Peyer's patch (tissue), 4 donors: ENCODE measurements around the gene MYBPC3. TPM values are rescaled to one million over a fixed set of nuclear protein-coding genes. Genes with fewer than 3 reads are reported as not detected.

Experiments
- DNase-seq, 3 donors: peaks; one replicate each; pipeline ENCODE4 v3.0.0-alpha.2; 2017 to 2019
- H3K27ac ChIP-seq, 4 donors: fragments of 200-600 bp; sonication (generic); one replicate each; pipeline ENCODE4 v1.5.1; 2016 to 2019
- H3K27me3 ChIP-seq, 2 donors: fragments of 200-600 bp; sonication (generic); one replicate each; pipeline ENCODE4 v1.5.1; 2019
- H3K36me3 ChIP-seq, 3 donors: fragments of 200-600 bp; sonication (generic); one replicate each; pipeline ENCODE4 v1.5.1; 2016 to 2019
- H3K4me1 ChIP-seq, 4 donors: fragments of 200-600 bp; sonication (generic); one replicate each; pipeline ENCODE4 v1.5.1; 2016 to 2019
- H3K4me3 ChIP-seq, 4 donors: fragments of 200-600 bp; sonication (generic); 1 replicate in 3 of 4; 2 replicates in 1 of 4; pipeline ENCODE4 v1.5.1; 2016 to 2019; ENCODE audit warnings: mild to moderate bottlenecking in 1 of 4
- H3K9me3 ChIP-seq, 4 donors: fragments of 200-600 bp; sonication (generic); one replicate each; pipeline ENCODE4 v1.5.1; 2016 to 2019; ENCODE audit warnings: mild to moderate bottlenecking in 1 of 4
- POLR2A ChIP-seq, 2 donors: fragments of 450-650 bp; IDR thresholded peaks; one replicate each; pipeline ENCODE4 v1.5.1; 2017; ENCODE audit warnings: antibody characterized with exemption in 2 of 2, mild to moderate bottlenecking in 2 of 2, moderate library complexity in 2 of 2
- total RNA-seq, 4 donors: library from RNA; depleted of rRNA; stranded (reverse); fragments of >200 nt; gene quantifications; one replicate each; pipeline ENCODE4 v1.1.0, GENCODE V29; 2016
- TF ChIP-seq, protein P1 (sequence below), 6 experiments: fragments of 450-650 bp in 4 of 6; fragments of 200-600 bp in 2 of 6; sonication (generic) in 1 of 6; IDR thresholded peaks; one replicate each; pipeline ENCODE4 v1.5.1; 2017 to 2019; ENCODE audit warnings: antibody characterized with exemption in 6 of 6, mild to moderate bottlenecking in 3 of 6, moderate library complexity in 1 of 6

The MYBPC3 gene
- total RNA-seq, 4 donors from 2014 or later = not detected

DNA sequence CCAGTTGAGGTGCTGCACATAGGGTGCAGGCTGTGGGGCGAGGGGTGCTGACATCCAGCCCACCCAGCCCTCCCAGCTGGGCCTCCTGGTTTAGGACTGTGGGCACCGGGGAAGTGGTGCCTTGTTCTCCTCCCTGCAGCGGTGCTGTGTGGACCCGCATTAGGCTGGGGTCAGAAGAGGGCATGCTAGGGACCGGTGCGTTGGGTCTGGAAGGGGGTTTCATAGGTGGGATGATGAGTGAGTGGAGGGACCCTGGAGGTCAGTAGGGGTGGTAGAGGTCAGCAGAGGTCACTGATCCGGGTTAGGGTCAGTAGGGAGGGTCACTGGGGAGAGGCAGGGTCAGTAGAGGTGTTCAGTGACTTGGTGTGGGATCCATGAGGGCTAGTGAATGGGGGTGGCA lies 6.7 kb upstream of the MYBPC3 start:
- Histone ChIP-seq H3K9me3 (no peaks in the 10 kb centered on the region), H3K27me3 (no peaks in the 10 kb centered on the region), H3K4me1 (peaks cover 0 to 3% (median 0%) of the 10 kb centered on the region in 4 donors), H3K27ac (no peak overlapping the region), H3K36me3 (no peaks in the 10 kb centered on the region), H3K4me3 (no peak overlapping the region)
- no peak for DNase-seq
- TF ChIP-seq, protein P1, sequence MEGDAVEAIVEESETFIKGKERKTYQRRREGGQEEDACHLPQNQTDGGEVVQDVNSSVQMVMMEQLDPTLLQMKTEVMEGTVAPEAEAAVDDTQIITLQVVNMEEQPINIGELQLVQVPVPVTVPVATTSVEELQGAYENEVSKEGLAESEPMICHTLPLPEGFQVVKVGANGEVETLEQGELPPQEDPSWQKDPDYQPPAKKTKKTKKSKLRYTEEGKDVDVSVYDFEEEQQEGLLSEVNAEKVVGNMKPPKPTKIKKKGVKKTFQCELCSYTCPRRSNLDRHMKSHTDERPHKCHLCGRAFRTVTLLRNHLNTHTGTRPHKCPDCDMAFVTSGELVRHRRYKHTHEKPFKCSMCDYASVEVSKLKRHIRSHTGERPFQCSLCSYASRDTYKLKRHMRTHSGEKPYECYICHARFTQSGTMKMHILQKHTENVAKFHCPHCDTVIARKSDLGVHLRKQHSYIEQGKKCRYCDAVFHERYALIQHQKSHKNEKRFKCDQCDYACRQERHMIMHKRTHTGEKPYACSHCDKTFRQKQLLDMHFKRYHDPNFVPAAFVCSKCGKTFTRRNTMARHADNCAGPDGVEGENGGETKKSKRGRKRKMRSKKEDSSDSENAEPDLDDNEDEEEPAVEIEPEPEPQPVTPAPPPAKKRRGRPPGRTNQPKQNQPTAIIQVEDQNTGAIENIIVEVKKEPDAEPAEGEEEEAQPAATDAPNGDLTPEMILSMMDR (IDR thresholded peaks at IDR 0.05) = no peak
- TF ChIP-seq POLR2A (IDR thresholded peaks at IDR 0.05) = no peak

DNA sequence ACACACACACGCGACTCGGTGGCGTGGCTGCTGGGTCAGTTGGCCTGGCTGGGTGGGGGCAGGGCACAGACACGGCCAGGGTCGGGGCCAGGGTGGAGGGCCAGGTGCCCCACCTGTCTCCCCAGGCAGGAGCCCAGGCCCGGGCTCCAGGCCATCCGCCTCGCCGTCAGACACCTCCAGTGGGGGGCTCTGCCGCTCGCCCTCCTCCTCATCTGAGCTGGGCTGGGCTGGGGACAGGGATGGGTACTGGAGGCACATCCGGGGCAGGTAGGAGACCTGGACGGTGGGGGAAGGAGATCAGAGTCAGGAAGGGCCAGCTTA lies 6.2 kb upstream of the MYBPC3 start:
- TF ChIP-seq, protein P1 (IDR thresholded peaks at IDR 0.05) = no peak
- TF ChIP-seq POLR2A (IDR thresholded peaks at IDR 0.05) = no peak
- H3K27ac ChIP-seq = no peak overlapping the region
- H3K4me1 ChIP-seq = peaks cover 0 to 3% (median 0%) of the 10 kb centered on the region in 4 donors
- H3K9me3 ChIP-seq = no peaks in the 10 kb centered on the region
- DNase-seq = no peak
- H3K27me3 ChIP-seq = no peaks in the 10 kb centered on the region
- no peaks in the 10 kb centered on the region for H3K36me3 ChIP-seq
- H3K4me3 ChIP-seq = no peak overlapping the region

DNA sequence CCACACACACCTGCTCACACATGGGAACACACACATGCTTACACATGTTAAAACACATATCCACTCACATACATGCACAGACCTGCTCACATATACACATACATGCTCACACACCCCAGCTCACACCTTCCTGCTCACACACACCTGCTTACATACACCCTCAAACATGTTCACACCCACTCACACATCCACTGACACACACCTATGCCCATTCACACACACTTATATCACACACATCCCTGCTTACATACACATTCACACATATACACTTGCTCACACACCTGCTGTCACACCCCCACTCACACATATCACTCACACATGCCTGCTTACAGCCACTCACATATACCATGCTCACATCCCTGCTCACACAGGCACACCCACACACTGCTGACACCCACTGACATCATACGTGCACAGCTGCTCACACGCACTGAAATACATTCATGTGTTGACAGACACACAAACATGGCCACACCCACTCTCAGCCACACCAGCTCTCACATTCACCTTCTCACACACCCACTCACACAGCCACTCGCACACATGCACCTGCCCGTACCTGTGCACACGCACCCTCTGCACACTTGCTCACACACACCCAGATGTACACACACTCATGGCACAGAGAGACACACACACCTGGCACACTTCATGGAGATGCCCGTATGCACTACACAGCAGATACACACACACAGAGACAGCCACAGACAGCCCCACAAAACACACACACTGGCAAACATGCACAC lies 5.7 kb upstream of the MYBPC3 start:
- H3K9me3 ChIP-seq = no peaks in the 10 kb centered on the region
- H3K4me1 ChIP-seq = peaks cover 0 to 3% (median 0%) of the 10 kb centered on the region in 4 donors
- no peaks in the 10 kb centered on the region for H3K27me3 ChIP-seq
- H3K36me3 ChIP-seq = no peaks in the 10 kb centered on the region
- no peak for DNase-seq
- TF ChIP-seq, protein P1 (IDR thresholded peaks at IDR 0.05) = no peak
- TF ChIP-seq POLR2A (IDR thresholded peaks at IDR 0.05) = no peak
- H3K27ac ChIP-seq = no peak overlapping the region
- H3K4me3 ChIP-seq = no peak overlapping the region

DNA sequence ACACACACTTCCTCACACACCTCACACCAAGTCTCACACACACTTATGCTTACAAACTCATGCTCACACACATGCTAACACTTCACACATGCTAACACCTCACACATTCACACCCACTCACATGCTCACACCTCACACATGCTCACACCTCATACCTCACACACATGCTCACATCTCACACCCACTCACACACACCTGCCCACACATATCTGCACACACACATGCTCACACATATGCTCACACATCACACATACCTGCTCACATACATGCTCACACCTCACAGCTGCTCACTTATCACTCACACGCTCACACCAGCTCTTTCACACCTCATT lies 4.5 kb upstream of the MYBPC3 start:
- no peak overlapping the region for H3K4me3 ChIP-seq
- H3K36me3 ChIP-seq = no peaks in the 10 kb centered on the region
- H3K27ac ChIP-seq = no peak overlapping the region
- no peak for DNase-seq
- TF ChIP-seq, protein P1 (IDR thresholded peaks at IDR 0.05) = no peak
- no peak for TF ChIP-seq POLR2A (IDR thresholded peaks at IDR 0.05)
- no peaks in the 10 kb centered on the region for H3K27me3 ChIP-seq
- H3K9me3 ChIP-seq = no peaks in the 10 kb centered on the region
- peaks cover 0 to 3% (median 0%) of the 10 kb centered on the region in 4 donors for H3K4me1 ChIP-seq

DNA sequence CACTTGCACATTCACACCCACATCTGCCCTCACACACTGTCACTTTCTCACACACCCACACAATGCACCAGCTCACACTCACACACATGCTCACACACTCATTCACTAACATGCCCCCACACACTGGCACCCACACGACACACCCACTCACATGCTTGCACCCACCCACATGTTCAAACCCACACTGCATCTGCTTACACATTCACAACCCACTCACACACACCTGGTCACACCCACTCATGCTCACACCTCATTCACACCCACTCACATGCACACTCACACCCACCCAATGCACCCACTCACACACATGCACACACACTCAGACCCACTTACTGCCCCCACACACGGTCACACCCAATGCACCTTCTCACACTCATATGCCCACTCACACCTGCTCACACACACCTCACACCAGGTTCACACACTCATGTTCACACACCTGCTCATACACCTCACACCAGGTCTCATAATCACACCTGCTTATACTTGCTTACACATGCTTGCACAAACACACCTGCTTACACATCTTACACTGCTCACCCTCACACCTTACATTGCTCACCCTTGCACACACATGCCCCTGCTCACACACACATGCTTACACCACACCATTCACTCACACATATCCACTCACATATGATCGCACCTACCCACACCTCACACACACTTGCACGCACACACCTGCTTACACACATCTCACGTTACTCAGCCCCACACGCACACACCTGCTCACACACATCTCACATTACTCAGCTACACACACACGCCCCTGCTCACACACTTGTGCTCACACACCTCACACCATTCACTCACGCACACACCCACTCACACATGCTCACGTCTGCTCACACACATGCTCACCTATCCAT lies 3.9 kb upstream of the MYBPC3 start:
- TF ChIP-seq POLR2A (IDR thresholded peaks at IDR 0.05) = no peak
- TF ChIP-seq, protein P1 (IDR thresholded peaks at IDR 0.05) = no peak
- Histone ChIP-seq H3K4me3 (no peak overlapping the region), H3K36me3 (no peaks in the 10 kb centered on the region), H3K27me3 (no peaks in the 10 kb centered on the region), H3K27ac (no peak overlapping the region), H3K9me3 (no peaks in the 10 kb centered on the region), H3K4me1 (peaks cover 0 to 3% (median 0%) of the 10 kb centered on the region in 4 donors)
- no peak for DNase-seq
